Endodermal cell (in vitro differentiated cells): Measurements from ENCODE around the gene FZD8. TPM values are rescaled to one million over a fixed set of nuclear protein-coding genes. Genes with fewer than 3 reads are reported as not detected.

Source experiments
- DNase-seq: peaks from one replicate; pipeline ENCODE4 v3.0.0-alpha.2; 2017
- H3K27ac ChIP-seq: 2 replicates; pipeline ENCODE4 v1.5.1; 2013; ENCODE audit warnings: mild to moderate bottlenecking, low read depth, low read length, moderate library complexity
- H3K27me3 ChIP-seq: 2 replicates; pipeline ENCODE4 v1.6.1; 2013; ENCODE audit warnings: mild to moderate bottlenecking, low read length, moderate library complexity; ENCODE audit not compliant: insufficient read depth, control insufficient read depth, poor library complexity, severe bottlenecking
- H3K36me3 ChIP-seq: 2 replicates; pipeline ENCODE4 v1.7.0; 2013; ENCODE audit warnings: mild to moderate bottlenecking, low read length, moderate library complexity; ENCODE audit not compliant: control insufficient read depth, insufficient read depth
- H3K4me1 ChIP-seq: one replicate; pipeline ENCODE4 v1.7.0; 2013; ENCODE audit warnings: low read length; ENCODE audit not compliant: control insufficient read depth, insufficient read depth
- H3K4me3 ChIP-seq: 2 replicates; pipeline ENCODE4 v1.5.1; 2013; ENCODE audit warnings: mild to moderate bottlenecking, low read length, moderate library complexity
- H3K9ac ChIP-seq: 2 replicates; pipeline ENCODE4 v1.6.1; 2013; ENCODE audit warnings: mild to moderate bottlenecking, low read length, moderate library complexity; ENCODE audit not compliant: poor library complexity, severe bottlenecking; ENCODE audit errors: extremely low read depth
- H3K9me3 ChIP-seq: 2 replicates; pipeline ENCODE4 v1.6.1; 2013; ENCODE audit warnings: mild to moderate bottlenecking, low read length, moderate library complexity; ENCODE audit not compliant: control insufficient read depth
- H3K27ac Mint-ChIP-seq: 2 replicates; pipeline ENCODE4 v1.8.0; 2020; ENCODE audit warnings: mixed read lengths
- H3K27me3 Mint-ChIP-seq: 2 replicates; pipeline ENCODE4 v1.8.0; 2021; ENCODE audit warnings: mild to moderate bottlenecking, mixed read lengths; ENCODE audit not compliant: insufficient read depth
- H3K36me3 Mint-ChIP-seq: 2 replicates; pipeline ENCODE4 v1.8.0; 2020; ENCODE audit warnings: low read depth, mixed read lengths
- H3K4me1 Mint-ChIP-seq: 2 replicates; pipeline ENCODE4 v1.8.0; 2020; ENCODE audit warnings: mixed read lengths
- H3K4me3 Mint-ChIP-seq: 2 replicates; pipeline ENCODE4 v1.8.0; 2020; ENCODE audit warnings: mild to moderate bottlenecking, moderate library complexity, mixed read lengths
- H3K9me3 Mint-ChIP-seq: 2 replicates; pipeline ENCODE4 v1.8.0; 2020; ENCODE audit warnings: mild to moderate bottlenecking, mixed read lengths
- CTCF ChIP-seq: fragments of 200-600 bp; sonication (generic); conservative IDR thresholded peaks from 2 replicates; pipeline ENCODE4 v1.5.0; 2021; ENCODE audit warnings: antibody characterized with exemption, mild to moderate bottlenecking
- WGBS, 2 experiments: methylation state at CpG; one replicate each; pipeline versions ENCODE4 v1.1.5 to v1.1.7; 2013; ENCODE audit warnings: missing lambda C conversion rate in 2 of 2, mixed read lengths in 1 of 2; ENCODE audit not compliant: insufficient coverage in 1 of 2, insufficient read length in 1 of 2; 5-methylcytosine and 5-hydroxymethylcytosine counted together
- total RNA-seq, 2 donors: library from RNA; stranded (reverse); fragmentation: NEBNext Ultra II Directional in 1 of 2; extraction: Animal tissue kit (Norgen Biotek cat#: 25700) in 1 of 2; gene quantifications; 2 replicates in 1 of 2; 3 replicates in 1 of 2; pipeline ENCODE4 v1.2.1, GENCODE V29; 2021

Gene FZD8
- total RNA-seq, 2 donors from 2014 or later: 133 to 189 TPM

GRCh38 chr10:35631404-35631803, 10.7 kb downstream of the FZD8 start:
- Mint-ChIP-seq H3K4me1 (peaks cover 40% of the 10 kb centered on the region), H3K36me3 (no peaks in the 10 kb centered on the region), H3K27me3 (no peaks in the 10 kb centered on the region), H3K4me3 (no peak overlapping the region), H3K27ac (no peak overlapping the region), H3K9me3 (peaks cover 7% of the 10 kb centered on the region)
- Histone ChIP-seq H3K4me1 (peaks cover 18% of the 10 kb centered on the region), H3K27ac (no peak overlapping the region), H3K4me3 (no peak overlapping the region), H3K27me3 (no peaks in the 10 kb centered on the region), H3K9ac (no peak overlapping the region), H3K9me3 (peaks cover 14% of the 10 kb centered on the region), H3K36me3 (no peaks in the 10 kb centered on the region)
- TF ChIP-seq CTCF: no peak
- 80 to 92% methylated on average over 1 of the region's 1 CpG for WGBS, 2 experiments
- DNase-seq: no peak

GRCh38 chr10:35626971-35627507, 15.1 kb downstream of the FZD8 start:
- Histone ChIP-seq H3K36me3 (no peaks in the 10 kb centered on the region), H3K27ac (no peak overlapping the region), H3K4me3 (no peak overlapping the region), H3K27me3 (no peaks in the 10 kb centered on the region), H3K9ac (no peak overlapping the region), H3K4me1 (peaks cover 8% of the 10 kb centered on the region), H3K9me3 (peaks cover 19% of the 10 kb centered on the region)
- Mint-ChIP-seq H3K27ac (peak overlapping the region; percentile 10), H3K4me3 (no peak overlapping the region), H3K4me1 (peaks cover 27% of the 10 kb centered on the region), H3K27me3 (no peaks in the 10 kb centered on the region), H3K9me3 (peaks cover 12% of the 10 kb centered on the region), H3K36me3 (no peaks in the 10 kb centered on the region)
- 66 to 90% methylated on average over 5 to 6 of the region's 6 CpGs for WGBS, 2 experiments
- no peak for TF ChIP-seq CTCF
- DNase-seq: no peak

GRCh38 chr10:35614312-35614711, 27.8 kb downstream of the FZD8 start:
- Histone ChIP-seq H3K27me3 (no peaks in the 10 kb centered on the region), H3K4me3 (no peak overlapping the region), H3K27ac (no peak overlapping the region), H3K36me3 (no peaks in the 10 kb centered on the region), H3K9me3 (peaks cover 15% of the 10 kb centered on the region), H3K9ac (no peak overlapping the region), H3K4me1 (peaks cover 8% of the 10 kb centered on the region)
- peaks cover 25% of the 10 kb centered on the region for H3K4me1 Mint-ChIP-seq
- no peak overlapping the region for H3K4me3 Mint-ChIP-seq
- 78 to 87% methylated on average over 4 to 5 of the region's 5 CpGs for whole genome bisulfite sequencing, 2 experiments
- no peak for DNase-seq
- peaks cover 19% of the 10 kb centered on the region for H3K9me3 Mint-ChIP-seq
- no peak overlapping the region for H3K27ac Mint-ChIP-seq
- H3K36me3 Mint-ChIP-seq: peaks cover 5% of the 10 kb centered on the region
- no peaks in the 10 kb centered on the region for H3K27me3 Mint-ChIP-seq
- no peak for TF ChIP-seq CTCF
